ENCODE measurements around the gene CCDC88B. TPM values are rescaled to one million over a fixed set of nuclear protein-coding genes. Genes with fewer than 3 reads are reported as not detected.
A peak's percentile ranks its signal among the peaks of the same experiment; 100 is the strongest.

Gene CCDC88B
- total RNA-seq, 1 experiment from 2014 or later, result 14.7 TPM

- Histone ChIP-seq H3K4me2 (ENCODE audit: low read length) (no peak overlapping the region; the same call in 1 of the 2 replicates), H4K20me1 (ENCODE audit: insufficient read depth) (no peaks in the 10 kb centered on the region), H3K9me3 (ENCODE audit: control insufficient read depth in 1 of 2, insufficient read depth in 1 of 2, low read depth in 1 of 2, low read length in 2 of 2) (no peaks in the 10 kb centered on the region), H3K9me2 (ENCODE audit: insufficient read depth) (no peaks in the 10 kb centered on the region), H2AFZ (ENCODE audit: low read depth, low read length, poor library complexity, severe bottlenecking) (no peak overlapping the region), H3K4me1 (ENCODE audit: control insufficient read depth in 1 of 2, insufficient read depth in 2 of 2, low read length in 2 of 2) (peaks cover 14 to 39% of the 10 kb centered on the region in 2 experiments), H3K27me3 (ENCODE audit: insufficient read depth, low read length) (no peaks in the 10 kb centered on the region), H3K9ac (ENCODE audit: low read length) (no peak overlapping the region), H3K36me3 (ENCODE audit: control insufficient read depth in 1 of 2, insufficient read depth in 2 of 2, low read length in 2 of 2) (no peaks in the 10 kb centered on the region), H3K79me2 (ENCODE audit: insufficient read depth, low read length) (no peaks in the 10 kb centered on the region), H3K27ac (ENCODE audit: low read depth, low read length) (no peak overlapping the region), H3K4me3 (replicated peaks in 1 of 2; ENCODE audit: low read depth in 1 of 2, low read length in 2 of 2) (no peak overlapping the region)
- ChIA-PET CTCF (interaction anchor here (1.8 to 3.9 kb wide), 3 partner anchors 12 to 27 kb away, joined by 16 to 46 read pairs (median 27); partner anchors contain the start of genes PRDX5 and TRMT112), POLR2A (no interaction called here), RAD21 (ENCODE audit: low non-redundant PET in 1 of 2, low total read pairs in 2 of 2, uncharacterized antibody in 2 of 2, unreplicated experiment in 2 of 2) (interaction anchor here in 1 of 2 experiments (0.6 kb wide), 1 partner anchor 139 kb away, joined by 4 read pairs; no protein-coding TSS in a partner anchor)
- BruUV-seq (replicated peaks), result no TSS peak
- intact Hi-C loops (cut with micrococcal nuclease), result loop anchor here (5.0 kb wide), 1 partner anchor 37 kb away; the partner anchor contains the start of gene ESRRA
- TF ChIP-seq CTCF (IDR thresholded peaks at IDR 0.05 in 2 of 3, conservative IDR thresholded peaks at IDR 0.05 in 1 of 3; ENCODE audit: borderline replicate concordance in 1 of 3, insufficient read depth in 1 of 3, low read depth in 2 of 3, low read length in 2 of 3) (peak in 2 of 3 experiments; percentile 35 to 55; a peak in 4 of 6 replicates), EGR1 (IDR thresholded peaks at IDR 0.05; ENCODE audit: low read depth) (no peak)
- ATAC-seq (0 out of 2 replicates have a peak, but pooled peaks have one; percentile 15), DNase-seq (ENCODE audit: low read depth, low spot score) (no peak)
These were observed 4.0 kb downstream of the CCDC88B start for GRCh38 chr11:64343767-64344559.

GRCh38 chr11:64344787-64345186, 4.8 kb downstream of the CCDC88B start:
- no peaks in the 10 kb centered on the region for H3K9me3 ChIP-seq (ENCODE audit: control insufficient read depth in 1 of 2, insufficient read depth in 1 of 2, low read depth in 1 of 2, low read length in 2 of 2)
- intact Hi-C loops (cut with micrococcal nuclease), result loop anchor here (5.0 kb wide), 1 partner anchor 37 kb away; the partner anchor contains the start of gene ESRRA
- BruUV-seq (replicated peaks), result no TSS peak
- H3K4me3 ChIP-seq (replicated peaks in 1 of 2; ENCODE audit: low read depth in 1 of 2, low read length in 2 of 2), result no peak overlapping the region
- CTCF ChIA-PET, result interaction anchor here (1.8 kb wide), 2 partner anchors 10 to 27 kb away, joined by 6 to 8 read pairs; partner anchors contain the start of genes PRDX5 and TRMT112
- H4K20me1 ChIP-seq (ENCODE audit: insufficient read depth), result no peaks in the 10 kb centered on the region
- no peaks in the 10 kb centered on the region for H3K36me3 ChIP-seq (ENCODE audit: control insufficient read depth in 1 of 2, insufficient read depth in 2 of 2, low read length in 2 of 2)
- no peak for DNase-seq (ENCODE audit: low read depth, low spot score)
- H3K27me3 ChIP-seq (ENCODE audit: insufficient read depth, low read length), result no peaks in the 10 kb centered on the region
- ATAC-seq, result no peak
- H3K4me1 ChIP-seq (ENCODE audit: control insufficient read depth in 1 of 2, insufficient read depth in 2 of 2, low read length in 2 of 2), result peaks cover 14 to 39% of the 10 kb centered on the region in 2 experiments
- RAD21 ChIA-PET (ENCODE audit: low non-redundant PET in 1 of 2, low total read pairs in 2 of 2, uncharacterized antibody in 2 of 2, unreplicated experiment in 2 of 2), result no interaction called here
- TF ChIP-seq MAX (IDR thresholded peaks at IDR 0.05) (no peak), CTCF (IDR thresholded peaks at IDR 0.05 in 2 of 3, conservative IDR thresholded peaks at IDR 0.05 in 1 of 3; ENCODE audit: borderline replicate concordance in 1 of 3, insufficient read depth in 1 of 3, low read depth in 2 of 3, low read length in 2 of 3) (no peak), POLR2AphosphoS5 (IDR thresholded peaks at IDR 0.05; ENCODE audit: low read depth, low read length) (no peak), ZFX (IDR thresholded peaks at IDR 0.05) (no peak), EZH2phosphoT487 (IDR thresholded peaks at IDR 0.05; ENCODE audit: borderline replicate concordance) (no peak)
- POLR2A ChIA-PET, result no interaction called here
- no peak overlapping the region; the same call in 1 of the 2 replicates for H3K27ac ChIP-seq (ENCODE audit: low read depth, low read length)
- H3K9me2 ChIP-seq (ENCODE audit: insufficient read depth), result no peaks in the 10 kb centered on the region
- no peak overlapping the region for H3K9ac ChIP-seq (ENCODE audit: low read length)
- H3K79me2 ChIP-seq (ENCODE audit: insufficient read depth, low read length), result no peaks in the 10 kb centered on the region
- H2AFZ ChIP-seq (ENCODE audit: low read depth, low read length, poor library complexity, severe bottlenecking), result no peak overlapping the region
- no peak overlapping the region for H3K4me2 ChIP-seq (ENCODE audit: low read length)

All from HCT116 (cell line).